Raji (cell line): Measurements from ENCODE around the gene REEP1.

Experiments used
- POLR2A ChIP-seq: IDR thresholded peaks from 2 replicates; pipeline ENCODE4 v1.6.1; 2011; ENCODE audit warnings: low read depth, low read length, control low read depth; ENCODE audit not compliant: insufficient read depth

REEP1 gene

GRCh38 chr2:86216575-86217555 is 120.6 kb downstream of the REEP1 start:
- TF ChIP-seq POLR2A, result no peak

GRCh38 chr2:86214503-86214832 is 123.0 kb downstream of the REEP1 start:
- TF ChIP-seq POLR2A, result no peak

GRCh38 chr2:86213699-86214502 is 123.5 kb downstream of the REEP1 start:
- no peak for TF ChIP-seq POLR2A

- TF ChIP-seq POLR2A, result no peak
Observed at GRCh38 chr2:86213056-86213455, 124.4 kb downstream of the REEP1 start.

GRCh38 chr2:86211796-86212188 is 125.6 kb downstream of the REEP1 start:
- TF ChIP-seq POLR2A, result no peak

GRCh38 chr2:86211033-86211795 is 126.2 kb downstream of the REEP1 start:
- TF ChIP-seq POLR2A, result no peak

GRCh38 chr2:86204458-86204857 is 133.0 kb downstream of the REEP1 start:
- TF ChIP-seq POLR2A, result no peak

GRCh38 chr2:86203614-86204013 is 133.8 kb downstream of the REEP1 start:
- no peak for TF ChIP-seq POLR2A

GRCh38 chr2:86202702-86203101 is 134.7 kb downstream of the REEP1 start:
- no peak for TF ChIP-seq POLR2A

GRCh38 chr2:86202336-86202692 is 135.1 kb downstream of the REEP1 start:
- no peak for TF ChIP-seq POLR2A

GRCh38 chr2:86201671-86202335 is 135.6 kb downstream of the REEP1 start:
- no peak for TF ChIP-seq POLR2A

- TF ChIP-seq POLR2A, result no peak
Observed at GRCh38 chr2:86199834-86200177, 137.6 kb downstream of the REEP1 start.

- no peak for TF ChIP-seq POLR2A
Observed at GRCh38 chr2:86195808-86196387, 141.5 kb downstream of the REEP1 start.

- TF ChIP-seq POLR2A, result peak; percentile 95
Observed at GRCh38 chr2:86195055-86195807, 142.2 kb downstream of the REEP1 start, which contains the start of gene IMMT. Gene IMMT (minus strand): TSS chr2:86195462. CDS start chr2:86195382, 80 bp downstream.
